ENCODE data around the gene GALK1. TPM values are rescaled to one million over a fixed set of nuclear protein-coding genes. Genes with fewer than 3 reads are reported as not detected.
A peak's percentile ranks its signal among the peaks of the same experiment; 100 is the strongest.

GALK1 gene
- total and polyA plus RNA-seq, 9 of the 15 experiments (the other 6 are each of a cell fraction or from before 2014, with no cell fraction given): 0.45 to 51.6 (median 17.4) TPM

DNA sequence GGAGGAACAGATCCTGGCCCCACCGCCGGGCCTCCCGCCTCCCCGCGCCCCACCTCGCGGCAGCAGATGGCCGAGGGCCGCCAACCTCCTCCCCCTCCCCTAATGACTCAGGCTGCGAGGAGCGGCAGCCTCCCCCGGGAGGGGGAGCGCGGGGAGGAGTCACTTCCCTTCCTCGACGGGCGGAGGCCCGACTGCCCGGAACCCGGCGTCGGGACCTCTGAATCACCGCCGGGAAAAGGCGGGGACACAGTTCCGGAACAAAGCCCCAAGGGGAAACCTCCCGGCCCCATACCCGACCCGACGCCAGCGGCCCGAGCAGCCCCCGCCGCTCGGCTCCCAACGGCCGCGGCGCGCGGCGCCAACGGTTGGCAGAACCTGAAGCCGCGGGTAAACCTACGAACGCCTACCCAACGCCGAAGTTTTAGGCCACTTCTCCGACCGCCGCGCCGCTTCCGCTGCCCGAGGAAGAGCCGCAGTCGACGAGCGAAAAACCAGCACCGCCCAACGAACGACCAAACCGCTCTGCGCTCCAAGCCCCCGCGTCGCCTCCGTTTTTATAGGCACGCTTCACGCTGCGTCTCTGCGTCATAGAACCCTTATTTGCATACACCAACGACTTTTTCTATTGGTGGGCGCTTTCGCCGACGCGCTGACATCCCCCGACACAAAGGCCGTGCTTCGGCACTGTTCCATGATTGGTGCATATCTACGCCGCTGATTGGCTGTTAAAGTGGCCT lies 14.4 kb upstream of the GALK1 start (continued):
- TF ChIP-seq NCOA4 (IDR thresholded peaks at IDR 0.05; ENCODE audit: partially characterized antibody) (no peak), NFE2 (IDR thresholded peaks at IDR 0.05; ENCODE audit: low read depth) (0 out of 2 replicates have a peak, but pooled peaks have one; percentile 35), ZNF146 (CRISPR knock-in tag; IDR thresholded peaks at IDR 0.05; ENCODE audit: unreplicated experiment) (no peak), ZKSCAN1 (IDR thresholded peaks at IDR 0.05; ENCODE audit: low read depth, low read length) (peak; percentile 82), ZBTB8A (IDR thresholded peaks at IDR 0.05; ENCODE audit: partially characterized antibody) (no peak), ZNF444 (CRISPR knock-in tag; IDR thresholded peaks at IDR 0.05) (no peak; the same call in 1 of the 2 replicates), TCF7 (IDR thresholded peaks at IDR 0.05; ENCODE audit: borderline replicate concordance) (no peak), GATAD2A (IDR thresholded peaks at IDR 0.05) (no peak), ZNF224 (CRISPR knock-in tag; IDR thresholded peaks at IDR 0.05) (peak; percentile 87; the same call in 1 of the 2 replicates), ZFP30 (CRISPR knock-in tag; IDR thresholded peaks at IDR 0.05; ENCODE audit: borderline replicate concordance) (no peak), BMI1 (IDR thresholded peaks at IDR 0.05; ENCODE audit: low read length) (no peak)
- TF ChIP-seq, protein P1, sequence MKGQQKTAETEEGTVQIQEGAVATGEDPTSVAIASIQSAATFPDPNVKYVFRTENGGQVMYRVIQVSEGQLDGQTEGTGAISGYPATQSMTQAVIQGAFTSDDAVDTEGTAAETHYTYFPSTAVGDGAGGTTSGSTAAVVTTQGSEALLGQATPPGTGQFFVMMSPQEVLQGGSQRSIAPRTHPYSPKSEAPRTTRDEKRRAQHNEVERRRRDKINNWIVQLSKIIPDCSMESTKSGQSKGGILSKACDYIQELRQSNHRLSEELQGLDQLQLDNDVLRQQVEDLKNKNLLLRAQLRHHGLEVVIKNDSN (CRISPR knock-in tag; IDR thresholded peaks at IDR 0.05): no peak; the same call in 1 of the 2 replicates
- TF ChIP-seq, protein P2, sequence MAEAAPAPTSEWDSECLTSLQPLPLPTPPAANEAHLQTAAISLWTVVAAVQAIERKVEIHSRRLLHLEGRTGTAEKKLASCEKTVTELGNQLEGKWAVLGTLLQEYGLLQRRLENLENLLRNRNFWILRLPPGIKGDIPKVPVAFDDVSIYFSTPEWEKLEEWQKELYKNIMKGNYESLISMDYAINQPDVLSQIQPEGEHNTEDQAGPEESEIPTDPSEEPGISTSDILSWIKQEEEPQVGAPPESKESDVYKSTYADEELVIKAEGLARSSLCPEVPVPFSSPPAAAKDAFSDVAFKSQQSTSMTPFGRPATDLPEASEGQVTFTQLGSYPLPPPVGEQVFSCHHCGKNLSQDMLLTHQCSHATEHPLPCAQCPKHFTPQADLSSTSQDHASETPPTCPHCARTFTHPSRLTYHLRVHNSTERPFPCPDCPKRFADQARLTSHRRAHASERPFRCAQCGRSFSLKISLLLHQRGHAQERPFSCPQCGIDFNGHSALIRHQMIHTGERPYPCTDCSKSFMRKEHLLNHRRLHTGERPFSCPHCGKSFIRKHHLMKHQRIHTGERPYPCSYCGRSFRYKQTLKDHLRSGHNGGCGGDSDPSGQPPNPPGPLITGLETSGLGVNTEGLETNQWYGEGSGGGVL (CRISPR knock-in tag; IDR thresholded peaks at IDR 0.05): no peak
- TF ChIP-seq, protein P3, sequence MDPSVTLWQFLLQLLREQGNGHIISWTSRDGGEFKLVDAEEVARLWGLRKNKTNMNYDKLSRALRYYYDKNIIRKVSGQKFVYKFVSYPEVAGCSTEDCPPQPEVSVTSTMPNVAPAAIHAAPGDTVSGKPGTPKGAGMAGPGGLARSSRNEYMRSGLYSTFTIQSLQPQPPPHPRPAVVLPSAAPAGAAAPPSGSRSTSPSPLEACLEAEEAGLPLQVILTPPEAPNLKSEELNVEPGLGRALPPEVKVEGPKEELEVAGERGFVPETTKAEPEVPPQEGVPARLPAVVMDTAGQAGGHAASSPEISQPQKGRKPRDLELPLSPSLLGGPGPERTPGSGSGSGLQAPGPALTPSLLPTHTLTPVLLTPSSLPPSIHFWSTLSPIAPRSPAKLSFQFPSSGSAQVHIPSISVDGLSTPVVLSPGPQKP (CRISPR knock-in tag; IDR thresholded peaks at IDR 0.05): no peak
- TF ChIP-seq, protein P4, sequence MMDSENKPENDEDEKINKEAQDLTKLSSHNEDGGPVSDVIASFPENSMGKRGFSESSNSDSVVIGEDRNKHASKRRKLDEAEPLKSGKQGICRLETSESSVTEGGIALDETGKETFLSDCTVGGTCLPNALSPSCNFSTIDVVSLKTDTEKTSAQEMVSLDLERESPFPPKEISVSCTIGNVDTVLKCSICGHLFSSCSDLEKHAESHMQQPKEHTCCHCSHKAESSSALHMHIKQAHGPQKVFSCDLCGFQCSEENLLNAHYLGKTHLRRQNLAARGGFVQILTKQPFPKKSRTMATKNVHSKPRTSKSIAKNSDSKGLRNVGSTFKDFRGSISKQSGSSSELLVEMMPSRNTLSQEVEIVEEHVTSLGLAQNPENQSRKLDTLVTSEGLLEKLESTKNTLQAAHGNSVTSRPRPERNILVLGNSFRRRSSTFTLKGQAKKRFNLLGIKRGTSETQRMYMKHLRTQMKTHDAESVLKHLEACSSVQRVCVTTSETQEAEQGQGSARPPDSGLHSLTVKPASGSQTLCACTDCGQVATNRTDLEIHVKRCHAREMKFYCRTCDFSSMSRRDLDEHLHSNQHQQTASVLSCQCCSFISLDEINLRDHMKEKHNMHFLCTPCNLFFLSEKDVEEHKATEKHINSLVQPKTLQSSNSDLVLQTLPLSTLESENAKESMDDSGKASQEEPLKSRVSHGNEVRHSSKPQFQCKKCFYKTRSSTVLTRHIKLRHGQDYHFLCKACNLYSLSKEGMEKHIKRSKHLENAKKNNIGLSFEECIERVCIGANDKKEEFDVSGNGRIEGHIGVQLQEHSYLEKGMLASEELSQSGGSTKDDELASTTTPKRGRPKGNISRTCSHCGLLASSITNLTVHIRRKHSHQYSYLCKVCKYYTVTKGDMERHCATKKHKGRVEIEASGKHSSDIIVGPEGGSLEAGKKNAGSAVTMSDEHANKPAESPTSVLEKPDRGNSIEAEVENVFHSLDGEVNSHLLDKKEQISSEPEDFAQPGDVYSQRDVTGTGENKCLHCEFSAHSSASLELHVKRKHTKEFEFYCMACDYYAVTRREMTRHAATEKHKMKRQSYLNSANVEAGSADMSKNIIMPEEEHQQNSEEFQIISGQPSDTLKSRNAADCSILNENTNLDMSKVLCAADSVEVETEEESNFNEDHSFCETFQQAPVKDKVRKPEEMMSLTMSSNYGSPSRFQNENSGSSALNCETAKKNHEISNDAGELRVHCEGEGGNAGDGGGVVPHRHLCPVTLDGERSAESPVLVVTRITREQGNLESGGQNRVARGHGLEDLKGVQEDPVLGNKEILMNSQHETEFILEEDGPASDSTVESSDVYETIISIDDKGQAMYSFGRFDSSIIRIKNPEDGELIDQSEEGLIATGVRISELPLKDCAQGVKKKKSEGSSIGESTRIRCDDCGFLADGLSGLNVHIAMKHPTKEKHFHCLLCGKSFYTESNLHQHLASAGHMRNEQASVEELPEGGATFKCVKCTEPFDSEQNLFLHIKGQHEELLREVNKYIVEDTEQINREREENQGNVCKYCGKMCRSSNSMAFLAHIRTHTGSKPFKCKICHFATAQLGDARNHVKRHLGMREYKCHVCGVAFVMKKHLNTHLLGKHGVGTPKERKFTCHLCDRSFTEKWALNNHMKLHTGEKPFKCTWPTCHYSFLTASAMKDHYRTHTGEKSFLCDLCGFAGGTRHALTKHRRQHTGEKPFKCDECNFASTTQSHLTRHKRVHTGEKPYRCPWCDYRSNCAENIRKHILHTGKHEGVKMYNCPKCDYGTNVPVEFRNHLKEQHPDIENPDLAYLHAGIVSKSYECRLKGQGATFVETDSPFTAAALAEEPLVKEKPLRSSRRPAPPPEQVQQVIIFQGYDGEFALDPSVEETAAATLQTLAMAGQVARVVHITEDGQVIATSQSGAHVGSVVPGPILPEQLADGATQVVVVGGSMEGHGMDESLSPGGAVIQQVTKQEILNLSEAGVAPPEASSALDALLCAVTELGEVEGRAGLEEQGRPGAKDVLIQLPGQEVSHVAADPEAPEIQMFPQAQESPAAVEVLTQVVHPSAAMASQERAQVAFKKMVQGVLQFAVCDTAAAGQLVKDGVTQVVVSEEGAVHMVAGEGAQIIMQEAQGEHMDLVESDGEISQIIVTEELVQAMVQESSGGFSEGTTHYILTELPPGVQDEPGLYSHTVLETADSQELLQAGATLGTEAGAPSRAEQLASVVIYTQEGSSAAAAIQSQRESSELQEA (IDR thresholded peaks at IDR 0.05; ENCODE audit: low read depth): no peak

All from K562 (cell line).